Activated CD8-positive, alpha-beta T cell treated with anti-CD3 and anti-CD28 coated beads for 36 hours (primary cell): ENCODE results near the gene RMRP. TPM values are rescaled to one million over a fixed set of nuclear protein-coding genes. Genes with fewer than 3 reads are reported as not detected.

Experiments
- ATAC-seq: fragments of 200-7000 bp; cut with Tn5 transposase; one replicate; pipeline ENCODE4 v1.10.0; 2021; ENCODE audit warnings: mild to moderate bottlenecking, moderate library complexity
- CTCF ChIA-PET: fragments of 350-600 bp; sonication (Branson Sonifier 250); formaldehyde crosslinking; loops from one replicate; lab custom pipeline; 2021; ENCODE audit warnings: antibody characterized with exemption; lab: Charles Lee
- POLR2A ChIA-PET: fragments of 350-600 bp; sonication (Branson Sonifier 250); formaldehyde crosslinking; loops from one replicate; lab custom pipeline; 2021; ENCODE audit warnings: antibody characterized with exemption; lab: Charles Lee
- DNase-seq: peaks from one replicate; pipeline ENCODE4 v3.0.0-alpha.2; 2020
- H3K27ac Mint-ChIP-seq: one replicate; pipeline ENCODE4 v1.8.0; 2021; ENCODE audit warnings: mild to moderate bottlenecking, mixed read lengths
- H3K27me3 Mint-ChIP-seq: one replicate; pipeline ENCODE4 v1.8.0; 2021; ENCODE audit warnings: mixed read lengths
- H3K36me3 Mint-ChIP-seq: one replicate; pipeline ENCODE4 v1.8.0; 2021; ENCODE audit warnings: low read depth, mixed read lengths
- H3K4me1 Mint-ChIP-seq: one replicate; pipeline ENCODE4 v1.8.0; 2021; ENCODE audit warnings: low read depth, mixed read lengths
- H3K4me3 Mint-ChIP-seq: one replicate; pipeline ENCODE4 v1.8.0; 2021; ENCODE audit warnings: mild to moderate bottlenecking, moderate library complexity, mixed read lengths
- H3K9me3 Mint-ChIP-seq: one replicate; pipeline ENCODE4 v1.8.0; 2021; ENCODE audit warnings: mixed read lengths
- CTCF ChIP-seq: fragments of 200-600 bp; IDR thresholded peaks from one replicate; pipeline ENCODE4 v1.8.0; 2022; ENCODE audit warnings: antibody characterized with exemption, mild to moderate bottlenecking
- intact Hi-C: fragments of 100-400 bp; cut with micrococcal nuclease; formaldehyde crosslinking; loops from one replicate; pipeline ENCODE4 v1.10.0; 2022
- total RNA-seq, 2 experiments: library from RNA; stranded (reverse); gene quantifications; one replicate each; pipeline ENCODE4 v1.2.3, GENCODE V29; 2021

Gene RMRP
- total RNA-seq, 2 experiments from 2014 or later = 13,164 to 13,311 TPM

GRCh38 chr9:35658968-35659220 lies 1.1 kb upstream of the RMRP start:
- Mint-ChIP-seq H3K36me3 (peaks cover 44% of the 10 kb centered on the region), H3K9me3 (no peaks in the 10 kb centered on the region), H3K4me3 (peak overlapping the region; percentile 81), H3K27me3 (peaks cover 2% of the 10 kb centered on the region), H3K4me1 (peaks cover 65% of the 10 kb centered on the region), H3K27ac (peak overlapping the region; percentile 96)
- no peak for TF ChIP-seq CTCF
- POLR2A ChIA-PET = interaction anchor here (1.0 to 5.3 kb wide), 8 partner anchors 8 to 73 kb away, joined by 3 to 64 read pairs (median 6); partner anchors contain the start of genes CREB3 and TLN1
- CTCF ChIA-PET = interaction anchor here (0.9 to 24.5 kb wide), 18 partner anchors 9 to 223 kb away, joined by 3 to 313 read pairs (median 7); partner anchors contain the start of genes CA9, CREB3, SIT1 and TLN1
- no peak for DNase-seq
- no peak for ATAC-seq
- intact Hi-C loops = loop anchor here (5.0 to 10.0 kb wide), 2 partner anchors 68 to 156 kb away; partner anchors contain the start of genes HINT2 and SPAG8

GRCh38 chr9:35658137-35658967 lies 533 bp upstream of the RMRP start, which contains the start of gene CCDC107:
Gene CCDC107, plus strand, starts transcription at chr9:35658292. Its CDS starts 88 bp downstream, at chr9:35658380.
- ChIA-PET POLR2A (interaction anchor here (0.7 to 5.3 kb wide), 17 partner anchors 9 to 154 kb away, joined by 3 to 64 read pairs (median 4); partner anchors contain the start of genes CREB3, SPAG8, TLN1 and TPM2), CTCF (interaction anchor here (0.5 to 24.5 kb wide), 30 partner anchors 9 to 1412 kb away, joined by 3 to 313 read pairs (median 4); partner anchors contain the start of genes CA9, CREB3, SIT1 and SPAG8)
- Mint-ChIP-seq H3K36me3 (peaks cover 43% of the 10 kb centered on the region), H3K4me1 (peaks cover 63% of the 10 kb centered on the region), H3K27me3 (peaks cover 2% of the 10 kb centered on the region), H3K4me3 (peak within 1 kb of the TSS; percentile 81), H3K9me3 (no peaks in the 10 kb centered on the region), H3K27ac (peak within 1 kb of the TSS; percentile 96)
- ATAC-seq = peak; percentile 78
- TF ChIP-seq CTCF = peak; percentile 96
- DNase-seq = peak; percentile 82
- intact Hi-C loops = loop anchor here (5.0 to 10.0 kb wide), 2 partner anchors 69 to 156 kb away; partner anchors contain the start of genes HINT2 and SPAG8

GRCh38 chr9:35656831-35657545 lies 831 bp downstream of the RMRP start:
- CTCF ChIA-PET = interaction anchor here (0.8 to 24.5 kb wide), 17 partner anchors 9 to 225 kb away, joined by 3 to 313 read pairs (median 6); partner anchors contain the start of genes CREB3, SIT1, TLN1 and TPM2
- peaks cover 57% of the 10 kb centered on the region for H3K4me1 Mint-ChIP-seq

GRCh38 chr9:35656348-35656747 lies 1.5 kb downstream of the RMRP start:
- Mint-ChIP-seq H3K27me3 (peaks cover 2% of the 10 kb centered on the region), H3K4me1 (peaks cover 58% of the 10 kb centered on the region), H3K27ac (no peak overlapping the region), H3K9me3 (no peaks in the 10 kb centered on the region), H3K4me3 (peak overlapping the region; percentile 81), H3K36me3 (peaks cover 27% of the 10 kb centered on the region)
- DNase-seq (no peak), ATAC-seq (no peak)
- TF ChIP-seq CTCF = no peak
- CTCF ChIA-PET = interaction anchor here (0.8 to 24.5 kb wide), 10 partner anchors 9 to 100 kb away, joined by 3 to 313 read pairs (median 14); partner anchors contain the start of genes CREB3, SIT1, TLN1 and TPM2
- POLR2A ChIA-PET = interaction anchor here (0.7 to 5.3 kb wide), 5 partner anchors 8 to 43 kb away, joined by 3 to 64 read pairs (median 3); partner anchors contain the start of gene ARHGEF39
- intact Hi-C loops = loop anchor here (5.0 to 10.0 kb wide), 2 partner anchors 71 to 158 kb away; partner anchors contain the start of genes HINT2 and SPAG8

More at GRCh38 chr9:35656831-35657545, 831 bp downstream of the RMRP start:
- Mint-ChIP-seq H3K9me3 (no peaks in the 10 kb centered on the region), H3K27ac (peak overlapping the region; percentile 96), H3K27me3 (peaks cover 2% of the 10 kb centered on the region), H3K4me3 (peak overlapping the region; percentile 81), H3K36me3 (peaks cover 31% of the 10 kb centered on the region)
- POLR2A ChIA-PET = interaction anchor here (0.5 to 5.3 kb wide), 13 partner anchors 10 to 155 kb away, joined by 3 to 64 read pairs (median 4); partner anchors contain the start of genes CREB3, SPAG8, TLN1 and TPM2
- ATAC-seq (no peak), DNase-seq (no peak)
- intact Hi-C loops = loop anchor here (5.0 to 10.0 kb wide), 2 partner anchors 70 to 158 kb away; partner anchors contain the start of genes HINT2 and SPAG8
- no peak for TF ChIP-seq CTCF
